Smooth muscle cell (in vitro differentiated cells): ENCODE measurements around the gene KCNH4. TPM values are rescaled to one million over a fixed set of nuclear protein-coding genes. Genes with fewer than 3 reads are reported as not detected.

Source experiments
- DNase-seq: peaks from one replicate; lab custom pipeline; 2025; ENCODE audit not compliant: unreplicated experiment; lab: John Stamatoyannopoulos, UW
- H2AFZ ChIP-seq: fragments of 200-600 bp; sonication (generic); 2 replicates; pipeline ENCODE4 v1.6.0; 2016; ENCODE audit warnings: antibody characterized with exemption, low read depth, mild to moderate bottlenecking
- H3F3A ChIP-seq: fragments of 200-600 bp; sonication (generic); 2 replicates; pipeline ENCODE4 v1.6.0; 2017; ENCODE audit warnings: antibody characterized with exemption, low read depth
- H3K27ac ChIP-seq: fragments of 200-600 bp; sonication (generic); 2 replicates; pipeline ENCODE4 v1.5.1; 2016; ENCODE audit warnings: low read depth, mild to moderate bottlenecking
- H3K27me3 ChIP-seq: fragments of 200-600 bp; sonication (generic); 2 replicates; pipeline ENCODE4 v1.6.1; 2016; ENCODE audit warnings: low read depth, mild to moderate bottlenecking
- H3K36me3 ChIP-seq: fragments of 200-600 bp; sonication (generic); 2 replicates; pipeline ENCODE4 v1.5.1; 2016; ENCODE audit warnings: low read depth
- H3K4me1 ChIP-seq: fragments of 200-600 bp; sonication (generic); 2 replicates; pipeline ENCODE4 v1.5.1; 2016; ENCODE audit warnings: low read depth
- H3K4me2 ChIP-seq: fragments of 200-600 bp; sonication (generic); 2 replicates; pipeline ENCODE4 v1.6.0; 2016; ENCODE audit warnings: mild to moderate bottlenecking
- H3K4me3 ChIP-seq: fragments of 200-600 bp; sonication (generic); 2 replicates; pipeline ENCODE4 v1.5.1; 2016; ENCODE audit warnings: mild to moderate bottlenecking
- H3K79me2 ChIP-seq: fragments of 200-600 bp; sonication (generic); 2 replicates; pipeline ENCODE4 v1.6.0; 2016; ENCODE audit warnings: low read depth, mild to moderate bottlenecking
- H3K9ac ChIP-seq: fragments of 200-600 bp; sonication (generic); 2 replicates; pipeline ENCODE4 v1.6.0; 2016; ENCODE audit warnings: low read depth
- H3K9me3 ChIP-seq: fragments of 200-600 bp; sonication (generic); replicated peaks from 2 replicates; pipeline ENCODE4 v1.5.1; 2016; ENCODE audit warnings: low read depth
- H4K20me1 ChIP-seq: fragments of 200-600 bp; sonication (generic); 2 replicates; pipeline ENCODE4 v1.6.0; 2016; ENCODE audit warnings: low read depth
- CTCF ChIP-seq: fragments of 200-600 bp; sonication (generic); IDR thresholded peaks from 2 replicates; pipeline ENCODE4 v1.5.1; 2017; ENCODE audit warnings: borderline replicate concordance, mild to moderate bottlenecking, antibody characterized with exemption; ENCODE audit not compliant: insufficient read depth, poor library complexity, severe bottlenecking
- WGBS: methylation state at CpG from one replicate; pipeline ENCODE4 v1.1.7; 2016; ENCODE audit warnings: low lambda C conversion rate; 5-methylcytosine and 5-hydroxymethylcytosine counted together
- polyA plus RNA-seq: library from polyadenylated mRNA; unstranded; fragments of >200 nt; fragmentation: Nextera tagmentation; extraction: Ambion mirVana; gene quantifications from 2 replicates; pipeline ENCODE4 v1.2.1, GENCODE V29; 2016
- total RNA-seq: library from RNA; depleted of rRNA; stranded (reverse); fragments of >200 nt; gene quantifications from 2 replicates; pipeline ENCODE4 v1.2.3, GENCODE V29; 2014

The KCNH4 gene
- total and polyA plus RNA-seq, 2 experiments from 2014 or later, result not detected

GRCh38 chr17:42129109-42129837 lies 51.7 kb downstream of the KCNH4 start:
- Histone ChIP-seq H4K20me1 (peaks cover 52% of the 10 kb centered on the region), H3K4me2 (no peak overlapping the region), H3K79me2 (peaks cover 26% of the 10 kb centered on the region), H2AFZ (no peak overlapping the region), H3K9ac (no peak overlapping the region), H3K4me1 (peaks cover 8% of the 10 kb centered on the region), H3F3A (peaks cover 7% of the 10 kb centered on the region), H3K27me3 (no peaks in the 10 kb centered on the region), H3K36me3 (no peaks in the 10 kb centered on the region), H3K4me3 (no peak overlapping the region), H3K27ac (no peak overlapping the region), H3K9me3 (no peaks in the 10 kb centered on the region)
- no peak for DNase-seq
- 97% methylated on average over 8 of the region's 8 CpGs for WGBS
- TF ChIP-seq CTCF, result no peak

- no peak overlapping the region for H3K4me3 ChIP-seq
- no peaks in the 10 kb centered on the region for H3K9me3 ChIP-seq
- TF ChIP-seq CTCF, result no peak
- WGBS, result 98% methylated on average over 6 of the region's 6 CpGs
- H3K36me3 ChIP-seq, result no peaks in the 10 kb centered on the region
- no peaks in the 10 kb centered on the region for H3K27me3 ChIP-seq
- peaks cover 34% of the 10 kb centered on the region for H4K20me1 ChIP-seq
- H3K4me2 ChIP-seq, result no peak overlapping the region
- H3K79me2 ChIP-seq, result peaks cover 19% of the 10 kb centered on the region
- H3K4me1 ChIP-seq, result peaks cover 2% of the 10 kb centered on the region
- no peak overlapping the region for H3K9ac ChIP-seq
- H3F3A ChIP-seq, result no peaks in the 10 kb centered on the region
- H3K27ac ChIP-seq, result no peak overlapping the region
- no peak for DNase-seq
- no peak overlapping the region for H2AFZ ChIP-seq
Measured at GRCh38 chr17:42127414-42127813, 53.5 kb downstream of the KCNH4 start.

- Histone ChIP-seq H3K4me1 (peaks cover 3% of the 10 kb centered on the region), H3K4me2 (no peak overlapping the region), H3F3A (no peaks in the 10 kb centered on the region), H3K9ac (no peak overlapping the region), H3K9me3 (no peaks in the 10 kb centered on the region), H3K79me2 (peaks cover 17% of the 10 kb centered on the region), H3K27ac (no peak overlapping the region), H3K4me3 (no peak overlapping the region), H2AFZ (no peak overlapping the region), H3K27me3 (no peaks in the 10 kb centered on the region), H3K36me3 (no peaks in the 10 kb centered on the region), H4K20me1 (peaks cover 28% of the 10 kb centered on the region)
- DNase-seq, result no peak
- no peak for TF ChIP-seq CTCF
- WGBS, result 97% methylated on average over 3 of the region's 3 CpGs
Measured at GRCh38 chr17:42126836-42127235, 54.1 kb downstream of the KCNH4 start.

GRCh38 chr17:42125565-42125964 lies 55.4 kb downstream of the KCNH4 start:
- Histone ChIP-seq H3K9ac (no peak overlapping the region), H3K79me2 (peaks cover 4% of the 10 kb centered on the region), H3K36me3 (no peaks in the 10 kb centered on the region), H3K4me2 (no peak overlapping the region), H3K27me3 (no peaks in the 10 kb centered on the region), H3K27ac (no peak overlapping the region), H3F3A (no peaks in the 10 kb centered on the region), H3K4me1 (peaks cover 3% of the 10 kb centered on the region), H3K4me3 (no peak overlapping the region), H2AFZ (no peak overlapping the region), H4K20me1 (peaks cover 16% of the 10 kb centered on the region), H3K9me3 (no peaks in the 10 kb centered on the region)
- DNase-seq, result no peak
- WGBS, result 97% methylated on average over 12 of the region's 12 CpGs
- TF ChIP-seq CTCF, result no peak
